Chondrocyte (in vitro differentiated cells): Measurements from ENCODE around the gene UBASH3B. TPM values are rescaled to one million over a fixed set of nuclear protein-coding genes. Genes with fewer than 3 reads are reported as not detected.

Experiments used
- DNase-seq: peaks from one replicate; pipeline ENCODE4 v3.0.0; 2021; ENCODE audit warnings: mixed read lengths, low spot score
- H3K27ac Mint-ChIP-seq: one replicate; pipeline ENCODE4 v1.8.0; 2021; ENCODE audit warnings: mild to moderate bottlenecking, moderate library complexity, mixed read lengths; ENCODE audit not compliant: unreplicated experiment
- H3K27me3 Mint-ChIP-seq: 2 replicates; pipeline ENCODE4 v1.8.0; 2021; ENCODE audit warnings: low read depth, mixed read lengths
- H3K36me3 Mint-ChIP-seq: 2 replicates; pipeline ENCODE4 v1.8.0; 2021; ENCODE audit warnings: low read depth, mixed read lengths
- H3K4me1 Mint-ChIP-seq: 2 replicates; pipeline ENCODE4 v1.8.0; 2021; ENCODE audit warnings: low read depth, mild to moderate bottlenecking, mixed read lengths
- H3K4me3 Mint-ChIP-seq: one replicate; pipeline ENCODE4 v1.8.0; 2021; ENCODE audit warnings: mild to moderate bottlenecking, moderate library complexity, mixed read lengths; ENCODE audit not compliant: unreplicated experiment
- H3K9me3 Mint-ChIP-seq: 2 replicates; pipeline ENCODE4 v1.8.0; 2021; ENCODE audit warnings: low read depth, mixed read lengths
- CTCF ChIP-seq: fragments of 200-600 bp; sonication (generic); IDR thresholded peaks from 2 replicates; pipeline ENCODE4 v1.5.0; 2021; ENCODE audit warnings: antibody characterized with exemption, mild to moderate bottlenecking, moderate library complexity
- total RNA-seq: library from RNA; stranded (reverse); gene quantifications from 3 replicates; pipeline ENCODE4 v1.2.1, GENCODE V29; 2021

UBASH3B gene
- total RNA-seq, 1 donor from 2014 or later = 14.4 TPM

DNA sequence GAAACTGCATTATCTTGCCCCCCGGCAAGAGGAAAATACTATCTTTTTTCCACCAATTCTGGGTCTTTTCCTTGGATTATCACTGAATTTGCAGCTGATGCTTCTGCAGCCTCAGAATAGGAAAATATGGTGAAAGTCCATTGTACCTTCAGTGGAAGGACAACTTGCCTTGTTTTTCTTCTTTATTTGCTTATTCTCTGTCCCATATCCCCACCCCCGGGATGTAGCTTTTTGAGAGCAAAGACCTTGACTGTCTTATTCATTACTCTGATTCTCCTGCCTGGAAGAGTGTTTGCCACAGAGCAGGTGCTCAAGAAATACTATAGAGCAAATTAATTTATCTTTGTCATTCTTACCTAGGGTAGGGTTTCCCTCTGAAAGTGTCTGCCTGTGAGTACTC lies 29.5 kb downstream of the UBASH3B start:
- DNase-seq = no peak
- no peaks in the 10 kb centered on the region for H3K9me3 Mint-ChIP-seq
- no peak for TF ChIP-seq CTCF
- H3K27ac Mint-ChIP-seq = no peak overlapping the region
- peaks cover 19% of the 10 kb centered on the region for H3K4me1 Mint-ChIP-seq
- H3K4me3 Mint-ChIP-seq = no peak overlapping the region
- H3K36me3 Mint-ChIP-seq = no peaks in the 10 kb centered on the region
- no peaks in the 10 kb centered on the region for H3K27me3 Mint-ChIP-seq

- Mint-ChIP-seq H3K27ac (no peak overlapping the region), H3K27me3 (no peaks in the 10 kb centered on the region), H3K9me3 (no peaks in the 10 kb centered on the region), H3K36me3 (no peaks in the 10 kb centered on the region), H3K4me1 (peaks cover 25% of the 10 kb centered on the region), H3K4me3 (no peak overlapping the region)
- TF ChIP-seq CTCF = no peak
- DNase-seq = no peak
Observed at GRCh38 chr11:122686111-122686510, 30.6 kb downstream of the UBASH3B start.

DNA sequence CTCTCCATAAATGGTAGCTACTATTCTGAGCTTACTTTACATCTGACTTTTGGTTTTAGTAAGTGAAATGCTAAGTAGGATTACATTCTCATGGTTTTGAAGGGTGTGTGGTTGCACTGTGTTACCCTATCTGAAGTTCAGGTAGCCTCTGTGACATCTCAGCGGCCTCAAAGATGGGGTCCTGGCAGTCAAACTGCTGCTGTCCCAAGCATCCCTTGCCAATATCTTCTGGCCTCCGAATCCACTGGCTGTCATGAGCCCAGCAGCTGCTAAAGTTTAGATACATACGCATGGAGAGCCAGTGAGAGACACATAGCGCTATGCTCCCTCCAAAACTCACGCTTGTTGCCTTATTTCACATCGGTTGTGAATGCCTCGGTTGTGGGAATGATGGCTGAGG lies 34.9 kb downstream of the UBASH3B start:
- no peak for DNase-seq
- H3K4me1 Mint-ChIP-seq = peaks cover 34% of the 10 kb centered on the region
- H3K9me3 Mint-ChIP-seq = no peaks in the 10 kb centered on the region
- no peak overlapping the region for H3K4me3 Mint-ChIP-seq
- H3K27me3 Mint-ChIP-seq = no peaks in the 10 kb centered on the region
- no peak for TF ChIP-seq CTCF
- H3K36me3 Mint-ChIP-seq = no peaks in the 10 kb centered on the region
- peak overlapping the region; percentile 94 for H3K27ac Mint-ChIP-seq

GRCh38 chr11:122690801-122691548 lies 35.5 kb downstream of the UBASH3B start:
- DNase-seq = no peak
- H3K4me3 Mint-ChIP-seq = peak overlapping the region; percentile 33
- H3K4me1 Mint-ChIP-seq = peaks cover 33% of the 10 kb centered on the region
- H3K27ac Mint-ChIP-seq = peak overlapping the region; percentile 94
- H3K27me3 Mint-ChIP-seq = no peaks in the 10 kb centered on the region
- H3K36me3 Mint-ChIP-seq = no peaks in the 10 kb centered on the region
- H3K9me3 Mint-ChIP-seq = no peaks in the 10 kb centered on the region
- no peak for TF ChIP-seq CTCF

DNA sequence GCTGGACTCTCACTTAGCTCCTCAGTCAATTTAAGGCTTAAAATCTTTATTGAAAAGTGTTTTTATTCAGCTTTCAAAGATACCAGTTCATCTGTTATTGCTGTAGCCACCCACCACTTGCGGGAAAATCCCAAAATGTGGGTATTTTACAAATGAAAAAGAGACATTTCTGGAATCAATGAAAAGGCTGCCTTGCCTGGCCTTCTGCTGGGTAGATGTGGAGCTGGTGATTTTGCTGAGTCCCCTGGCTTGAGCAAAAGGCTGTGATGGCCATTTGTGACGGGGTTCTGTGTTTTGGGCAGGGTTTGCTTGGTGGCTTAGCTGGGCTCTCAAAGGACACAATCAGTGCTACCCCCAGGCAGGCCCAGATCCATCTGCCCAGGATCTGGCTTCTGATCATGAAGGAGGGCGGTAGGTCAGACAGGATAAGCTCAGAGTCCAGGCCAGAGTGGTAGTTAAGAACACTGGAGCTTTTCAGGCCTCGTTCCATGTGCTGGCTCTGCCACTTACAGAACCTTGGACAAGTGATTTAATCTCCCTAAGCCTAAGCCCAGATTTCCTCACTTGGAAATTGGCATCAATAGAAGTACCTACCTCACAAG lies 36.1 kb downstream of the UBASH3B start:
- Mint-ChIP-seq H3K36me3 (no peaks in the 10 kb centered on the region), H3K27ac (peak overlapping the region; percentile 94), H3K4me3 (no peak overlapping the region), H3K27me3 (no peaks in the 10 kb centered on the region), H3K4me1 (peaks cover 30% of the 10 kb centered on the region), H3K9me3 (no peaks in the 10 kb centered on the region)
- DNase-seq = no peak
- no peak for TF ChIP-seq CTCF
